ACC112 (cell line): Measurements from ENCODE around the gene ADAMTS13.

ENCODE experiments used
- H2AFZ ChIP-seq: fragments of 200-600 bp; sonication (generic); one replicate; pipeline ENCODE4 v1.6.0; 2017; ENCODE audit warnings: antibody characterized with exemption, low read length; ENCODE audit not compliant: unreplicated experiment
- H3K27ac ChIP-seq: fragments of 200-600 bp; sonication (generic); 2 replicates; pipeline ENCODE4 v1.5.1; 2014; ENCODE audit warnings: low read depth, mild to moderate bottlenecking, antibody characterized with exemption, low read length, moderate library complexity
- H3K27me3 ChIP-seq: fragments of 200-600 bp; sonication (generic); 2 replicates; pipeline ENCODE4 v1.6.1; 2014; ENCODE audit warnings: mild to moderate bottlenecking, antibody characterized with exemption, low read length, moderate library complexity, mixed read lengths; ENCODE audit not compliant: insufficient read depth
- H3K36me3 ChIP-seq: fragments of 200-600 bp; sonication (generic); 2 replicates; pipeline ENCODE4 v1.6.1; 2016; ENCODE audit warnings: mild to moderate bottlenecking, antibody characterized with exemption, low read length, moderate library complexity, mixed read lengths; ENCODE audit not compliant: insufficient read depth
- H3K4me1 ChIP-seq: fragments of 200-600 bp; sonication (generic); one replicate; pipeline ENCODE4 v1.6.1; 2016; ENCODE audit warnings: low read length, mixed read lengths; ENCODE audit not compliant: insufficient read depth, unreplicated experiment, control insufficient read depth
- H3K4me3 ChIP-seq: fragments of 200-600 bp; sonication (generic); 2 replicates; pipeline ENCODE4 v1.5.1; 2014; ENCODE audit warnings: mild to moderate bottlenecking, low read depth, low read length
- H3K79me2 ChIP-seq: fragments of 200-600 bp; sonication (generic); one replicate; pipeline ENCODE4 v1.6.0; 2016; ENCODE audit warnings: low read length; ENCODE audit not compliant: control insufficient read depth, unreplicated experiment, insufficient read depth

Gene ADAMTS13

DNA sequence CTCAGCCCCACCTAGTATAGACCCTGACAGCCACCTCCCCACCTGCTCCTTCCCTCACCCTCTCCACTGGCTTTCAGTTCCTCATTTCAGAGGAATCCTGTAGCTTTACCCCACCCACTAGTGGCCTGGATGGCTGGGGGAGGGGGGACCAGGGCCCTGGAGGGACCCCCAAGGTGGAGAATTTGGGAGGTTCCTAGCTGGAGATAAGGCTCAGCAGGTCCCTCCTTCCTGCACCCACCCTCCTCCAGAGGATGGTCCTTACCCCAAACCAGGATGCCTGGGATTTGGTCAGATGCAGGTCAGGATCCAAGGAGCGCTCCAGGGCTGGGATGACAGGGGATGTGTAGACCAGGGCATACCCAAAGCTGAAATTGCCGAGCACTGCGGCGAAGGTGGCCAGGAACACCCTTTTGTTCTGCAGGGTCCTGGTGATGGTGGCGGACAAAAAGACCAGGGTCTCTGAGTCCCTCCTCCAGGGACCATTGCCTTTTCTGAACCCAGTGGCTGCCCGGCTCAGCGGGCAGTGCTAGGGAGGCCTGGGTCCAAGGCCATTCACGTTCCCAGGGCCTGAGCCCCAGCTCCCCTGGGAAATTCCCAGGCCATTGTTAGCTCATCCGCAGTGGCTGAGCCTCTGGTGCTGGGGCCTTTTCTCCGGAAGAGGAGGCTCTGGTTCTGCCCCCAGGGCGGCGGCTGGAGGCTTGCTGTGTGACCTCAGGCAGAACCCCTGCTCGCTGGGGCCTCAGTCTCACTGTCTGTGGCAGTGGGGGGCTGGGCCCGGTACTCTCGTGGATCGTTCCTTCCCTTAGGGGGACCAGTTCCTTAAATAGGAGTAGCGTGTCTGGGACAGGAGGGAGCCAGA, 56.1 kb downstream of the ADAMTS13 start:
- Histone ChIP-seq H3K36me3 (peaks cover 8% of the 10 kb centered on the region; the same call in 1 of the 2 replicates), H3K27me3 (no peaks in the 10 kb centered on the region), H3K4me1 (peaks cover 28% of the 10 kb centered on the region), H2AFZ (peak overlapping the region; percentile 87), H3K27ac (peak overlapping the region; percentile 47; the same call in 1 of the 2 replicates), H3K4me3 (peak overlapping the region; percentile 89), H3K79me2 (peaks cover 25% of the 10 kb centered on the region)

DNA sequence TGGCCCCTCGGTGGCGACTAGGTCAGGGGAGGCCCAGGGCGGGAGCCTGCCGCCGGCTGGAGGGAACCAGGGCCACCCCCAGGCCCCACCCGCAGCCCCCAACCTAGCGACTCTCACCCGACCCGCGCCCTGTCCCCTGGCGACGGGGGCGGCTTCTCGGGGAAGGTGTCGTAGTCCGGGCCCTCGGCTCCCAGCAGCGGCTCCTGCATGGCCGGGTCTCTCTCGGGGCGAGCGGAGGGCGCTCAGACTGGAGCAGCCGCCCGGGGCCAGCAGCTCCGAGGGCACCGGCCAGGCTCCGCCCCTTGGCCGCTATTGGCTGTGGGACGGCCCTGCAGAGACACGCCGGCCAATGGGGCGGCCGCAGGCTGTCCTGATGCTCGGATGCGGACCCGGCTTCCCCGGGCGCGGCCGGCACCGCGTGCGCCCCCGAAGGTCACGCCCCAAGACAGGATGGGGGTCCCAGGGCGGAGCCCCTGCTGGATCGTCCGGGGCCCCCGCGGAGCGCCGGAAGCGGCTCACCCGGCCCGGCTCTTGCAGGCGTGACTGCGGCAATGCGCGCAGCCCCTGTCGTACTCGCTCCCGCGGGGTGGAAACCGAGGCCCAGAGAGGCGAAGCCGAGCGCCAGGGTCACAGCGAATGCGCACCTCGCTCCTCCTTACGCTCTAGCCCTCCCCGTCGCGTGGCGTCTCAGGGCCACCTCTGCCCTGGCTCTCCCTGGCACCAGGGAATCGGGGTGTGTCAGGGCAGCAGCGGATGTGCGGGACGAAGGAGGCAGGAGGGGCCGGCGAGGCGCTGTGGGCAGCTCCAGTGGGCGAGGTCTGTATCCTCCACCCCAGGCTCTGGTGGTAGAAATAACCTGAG, 56.9 kb downstream of the ADAMTS13 start, which contains the start of gene SLC2A6:
Gene SLC2A6, minus strand, starts transcription at position 249 of the 861 bp plus-strand sequence. Its CDS starts 40 bp downstream, at position 209.
- Histone ChIP-seq H3K36me3 (peaks cover 4% of the 10 kb centered on the region; the same call in 1 of the 2 replicates), H3K4me3 (peak within 1 kb of the TSS; percentile 89), H3K4me1 (peaks cover 28% of the 10 kb centered on the region), H3K27ac (peak within 1 kb of the TSS; percentile 47; the same call in 1 of the 2 replicates), H3K79me2 (peaks cover 25% of the 10 kb centered on the region), H3K27me3 (no peaks in the 10 kb centered on the region), H2AFZ (peak within 1 kb of the TSS; percentile 87)

DNA sequence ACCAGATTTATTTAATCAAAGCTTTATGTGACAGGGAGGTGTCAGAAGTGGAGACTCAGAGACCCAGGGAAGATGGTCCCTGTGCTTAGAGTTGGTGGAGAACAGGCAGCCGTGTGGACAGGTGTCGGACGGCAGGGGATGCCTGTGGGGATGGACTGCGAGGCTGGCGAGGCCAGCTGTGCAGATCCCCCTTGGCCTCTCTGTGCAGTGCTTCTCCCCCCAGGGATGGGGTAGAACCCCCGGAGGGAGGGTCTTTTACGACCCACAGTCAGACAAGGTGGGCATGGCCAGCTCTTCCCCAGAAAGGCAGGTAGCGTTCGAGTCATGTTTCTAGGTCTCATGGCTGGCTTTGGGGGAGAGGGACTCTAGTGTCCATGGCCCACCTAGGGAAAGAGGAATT, 61.4 kb downstream of the ADAMTS13 start:
- Histone ChIP-seq H3K4me1 (peaks cover 4% of the 10 kb centered on the region), H2AFZ (no peak overlapping the region), H3K27me3 (no peaks in the 10 kb centered on the region), H3K79me2 (peaks cover 2% of the 10 kb centered on the region), H3K36me3 (no peaks in the 10 kb centered on the region), H3K27ac (no peak overlapping the region), H3K4me3 (no peak overlapping the region)

DNA sequence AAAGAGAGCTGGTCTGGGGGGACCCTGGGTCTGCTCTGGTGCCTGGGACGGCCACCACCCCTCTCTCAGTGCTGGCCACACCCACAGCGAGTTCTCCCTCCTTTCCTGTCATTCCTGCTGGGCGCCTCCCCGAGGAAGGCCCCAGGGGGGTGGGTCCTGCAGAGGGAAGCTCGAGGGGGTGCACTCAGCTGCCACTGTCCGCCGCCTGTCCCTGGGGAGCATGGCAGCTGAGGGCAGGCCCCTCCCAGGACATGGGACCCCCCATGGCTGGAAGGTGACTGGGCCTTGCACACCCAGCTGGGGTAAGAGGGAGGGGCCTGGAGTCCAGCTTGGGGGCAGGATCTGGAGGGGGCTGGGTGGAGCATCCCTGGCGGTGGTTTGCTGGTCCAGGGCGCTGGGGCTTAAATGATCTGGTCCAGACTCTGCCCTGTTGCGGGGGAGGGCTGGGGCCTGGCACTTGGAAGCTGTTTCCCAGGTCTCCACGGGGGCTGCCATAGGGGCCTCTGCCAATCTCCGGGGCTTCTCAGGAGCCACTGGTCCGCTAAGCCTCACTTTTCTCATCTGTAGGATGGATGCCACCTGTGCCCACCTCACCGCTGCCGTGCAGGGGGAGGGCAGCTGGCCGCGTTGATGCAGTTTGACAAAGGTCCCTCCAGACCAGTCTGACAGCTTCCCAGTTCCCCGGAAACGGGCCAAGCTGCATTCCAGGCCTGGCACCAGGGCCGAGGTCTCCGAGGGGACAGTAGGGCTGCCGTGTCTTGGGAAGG, 62.7 kb downstream of the ADAMTS13 start:
- Histone ChIP-seq H3K79me2 (no peaks in the 10 kb centered on the region), H3K4me3 (no peak overlapping the region), H3K4me1 (no peaks in the 10 kb centered on the region), H3K36me3 (no peaks in the 10 kb centered on the region), H3K27me3 (no peaks in the 10 kb centered on the region), H3K27ac (no peak overlapping the region), H2AFZ (no peak overlapping the region)

DNA sequence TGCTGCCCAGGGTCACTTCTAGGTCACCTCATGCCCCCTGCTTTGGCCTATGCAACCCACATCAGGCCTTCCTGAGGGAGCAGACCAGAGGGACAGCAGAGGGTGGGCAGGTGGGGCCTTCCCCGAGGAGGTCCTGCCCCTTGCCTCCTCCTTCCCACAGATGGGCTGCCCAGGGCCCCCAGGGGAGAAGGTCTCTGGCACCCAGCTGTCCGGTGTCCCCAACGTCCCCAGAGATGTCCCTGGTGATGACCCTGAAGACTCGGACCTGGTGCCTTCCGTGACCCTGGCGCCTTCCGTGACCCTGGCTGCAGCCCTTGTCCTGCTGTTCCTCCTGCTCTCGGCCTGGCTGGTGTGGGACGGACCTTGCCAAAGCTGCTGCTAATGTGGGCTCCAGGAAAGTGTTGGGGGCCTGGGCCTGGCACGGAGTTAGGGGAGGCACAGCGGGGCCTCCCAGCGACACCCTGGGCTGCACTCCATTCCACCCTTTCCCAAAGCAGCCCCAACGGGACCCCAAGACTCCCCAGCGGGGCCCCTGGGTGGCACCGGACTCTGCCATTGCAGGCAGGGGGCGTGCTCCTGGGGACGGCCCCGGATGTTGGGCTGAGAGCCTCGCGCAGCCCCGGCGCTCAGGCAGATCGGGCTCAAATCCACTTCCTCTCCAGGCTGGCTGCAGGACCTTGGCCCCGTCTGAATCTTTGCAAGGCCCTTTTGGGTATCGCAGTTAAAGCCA, 63.5 kb downstream of the ADAMTS13 start:
- Histone ChIP-seq H3K4me1 (no peaks in the 10 kb centered on the region), H3K79me2 (no peaks in the 10 kb centered on the region), H3K36me3 (no peaks in the 10 kb centered on the region), H3K4me3 (no peak overlapping the region), H3K27ac (no peak overlapping the region), H3K27me3 (no peaks in the 10 kb centered on the region), H2AFZ (no peak overlapping the region)

DNA sequence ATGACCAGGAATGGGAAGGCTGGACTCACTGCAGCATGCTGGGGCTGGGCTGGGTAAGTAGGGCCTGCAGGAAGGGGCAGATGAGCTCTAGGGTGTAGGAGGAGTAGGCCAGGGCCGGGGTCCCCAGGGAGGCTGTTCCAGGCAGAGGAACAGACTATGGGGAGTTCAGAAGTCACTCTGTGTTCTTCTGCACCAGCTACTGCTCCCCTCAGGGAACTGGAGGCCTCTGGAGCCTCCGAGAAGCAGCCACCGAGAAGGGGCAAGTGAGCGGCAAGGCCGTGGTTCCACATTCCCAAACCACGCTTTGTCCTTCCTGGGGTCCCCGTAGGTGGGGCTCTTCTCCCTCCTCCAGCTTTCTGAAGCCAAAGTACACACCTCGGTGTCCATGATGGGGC, 65.2 kb downstream of the ADAMTS13 start:
- H3K4me3 ChIP-seq, result no peak overlapping the region
- H3K79me2 ChIP-seq, result no peaks in the 10 kb centered on the region
- no peak overlapping the region for H3K27ac ChIP-seq
- H3K27me3 ChIP-seq, result no peaks in the 10 kb centered on the region
- H3K36me3 ChIP-seq, result no peaks in the 10 kb centered on the region
- no peak overlapping the region for H2AFZ ChIP-seq
- H3K4me1 ChIP-seq, result no peaks in the 10 kb centered on the region

DNA sequence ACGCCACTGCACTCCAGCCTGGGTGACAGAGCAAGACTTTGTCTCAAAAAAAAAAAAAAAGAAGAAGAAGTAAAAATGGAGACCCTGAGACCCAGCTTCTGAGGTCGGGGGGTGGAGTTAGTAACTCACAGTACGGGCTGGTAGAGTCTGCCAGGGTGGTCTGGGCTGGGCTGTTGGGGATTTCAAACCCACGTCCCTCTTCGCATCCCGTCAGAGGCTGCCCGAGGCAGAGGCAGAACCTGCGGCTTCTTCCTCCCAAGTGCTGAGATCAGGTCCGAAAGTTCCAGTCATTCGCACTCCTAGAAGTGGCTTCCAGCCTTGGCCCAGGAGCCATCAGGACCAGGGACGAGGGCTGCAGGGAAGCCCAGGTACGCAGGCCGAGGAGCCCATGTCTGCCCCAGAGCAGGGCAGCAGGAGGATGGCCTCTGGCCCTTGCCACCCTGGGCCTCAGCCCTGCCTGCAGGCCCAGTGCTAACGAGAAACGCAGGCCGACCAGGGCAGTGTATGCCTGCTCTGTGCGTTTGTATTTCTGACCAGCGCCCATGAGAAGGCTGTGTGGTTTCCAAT, 66.6 kb downstream of the ADAMTS13 start:
- Histone ChIP-seq H3K79me2 (no peaks in the 10 kb centered on the region), H3K27me3 (no peaks in the 10 kb centered on the region), H2AFZ (no peak overlapping the region), H3K36me3 (no peaks in the 10 kb centered on the region), H3K4me1 (no peaks in the 10 kb centered on the region), H3K4me3 (no peak overlapping the region), H3K27ac (no peak overlapping the region)

DNA sequence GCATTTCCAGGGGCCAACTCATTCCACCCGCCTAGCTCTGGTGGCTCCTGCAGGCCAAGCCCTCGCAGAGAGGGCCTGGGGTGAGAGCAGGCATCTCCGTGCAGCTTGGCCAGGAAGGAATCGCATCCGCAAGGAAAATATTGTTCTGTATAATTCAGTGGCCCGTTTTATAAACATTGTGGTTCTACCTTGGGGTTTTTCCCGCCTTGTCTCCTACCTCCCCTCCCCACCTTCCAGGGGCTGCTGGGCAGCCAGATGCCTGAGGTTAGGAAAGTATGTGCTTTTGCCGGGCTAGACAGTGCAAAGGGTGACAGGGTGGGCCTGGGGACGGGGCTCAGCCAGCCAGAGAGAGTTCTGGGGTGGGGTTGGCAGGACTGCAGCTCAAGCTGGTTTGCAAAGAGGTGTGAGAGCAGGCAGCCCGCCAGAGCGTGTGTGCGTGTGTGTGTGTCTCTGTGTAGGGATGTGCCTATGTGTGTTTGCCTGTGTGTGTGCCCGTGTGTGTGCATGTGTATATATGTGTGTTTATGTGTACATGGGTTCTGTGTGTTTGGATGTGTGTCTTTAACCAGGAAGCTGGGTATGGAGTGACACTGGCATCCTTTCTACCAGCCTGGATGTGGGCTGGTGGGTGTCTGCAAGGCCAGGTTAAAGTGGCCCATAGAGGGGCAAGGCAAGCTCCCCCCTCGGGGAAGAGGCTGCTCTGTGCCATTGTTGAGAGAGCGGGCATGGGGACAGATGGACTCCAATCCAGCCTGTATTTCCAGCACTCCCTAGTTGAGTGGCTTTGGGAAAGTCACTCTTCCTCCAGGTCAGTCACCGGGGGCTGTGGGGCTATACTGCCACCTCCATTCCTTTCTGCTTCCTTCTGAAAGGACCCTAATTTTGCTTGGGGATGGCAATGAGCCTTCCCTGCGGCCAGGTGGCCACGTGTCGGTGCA, 67.4 kb downstream of the ADAMTS13 start:
- Histone ChIP-seq H3K4me3 (no peak overlapping the region), H3K27me3 (no peaks in the 10 kb centered on the region), H2AFZ (no peak overlapping the region), H3K79me2 (no peaks in the 10 kb centered on the region), H3K27ac (no peak overlapping the region), H3K4me1 (no peaks in the 10 kb centered on the region), H3K36me3 (no peaks in the 10 kb centered on the region)

DNA sequence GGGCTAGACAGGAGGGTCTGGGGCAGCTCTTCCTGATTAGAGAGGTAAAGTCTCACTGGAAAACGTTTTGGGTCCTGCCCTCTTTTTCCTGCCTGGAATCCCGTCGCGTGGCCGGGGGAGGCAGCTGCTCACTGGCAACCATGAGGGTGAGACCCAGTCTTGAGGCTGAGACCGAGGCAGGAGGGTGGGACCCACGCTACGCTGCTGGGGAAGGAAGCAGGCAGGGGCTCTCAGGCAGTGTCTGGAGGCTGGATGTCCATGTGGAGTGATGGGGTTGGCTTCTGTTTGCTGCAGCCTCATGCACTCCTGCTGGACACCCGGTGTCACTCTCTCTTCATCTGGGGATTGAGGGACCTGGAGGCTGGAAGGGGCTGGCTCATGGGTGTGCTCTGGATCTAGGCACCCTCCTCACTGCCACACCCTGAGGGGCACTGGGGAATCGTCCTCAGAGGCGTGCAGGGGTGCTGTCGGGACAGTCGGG, 68.1 kb downstream of the ADAMTS13 start:
- no peak overlapping the region for H3K4me3 ChIP-seq
- H3K4me1 ChIP-seq, result no peaks in the 10 kb centered on the region
- H3K36me3 ChIP-seq, result no peaks in the 10 kb centered on the region
- H3K79me2 ChIP-seq, result no peaks in the 10 kb centered on the region
- H3K27ac ChIP-seq, result no peak overlapping the region
- no peaks in the 10 kb centered on the region for H3K27me3 ChIP-seq
- H2AFZ ChIP-seq, result no peak overlapping the region
